ENCODE results near the gene POU2F3. TPM values are rescaled to one million over a fixed set of nuclear protein-coding genes. Genes with fewer than 3 reads are reported as not detected.

The POU2F3 gene
- polyA plus RNA-seq, 1 donor (not counting 4 experiments of a cell fraction or from before 2014, with no cell fraction given): 0.96 TPM

- Histone ChIP-seq H3K9me1 (ENCODE audit: control insufficient read depth, extremely low read depth, insufficient read depth, low read length) (peaks cover 7% of the 10 kb centered on the region), H3K9me3 (ENCODE audit: control insufficient read depth, low read depth, low read length) (no peaks in the 10 kb centered on the region), H4K20me1 (ENCODE audit: control insufficient read depth, extremely low read depth, insufficient read depth, low read length) (peaks cover 13% of the 10 kb centered on the region), H3K27ac (ENCODE audit: control insufficient read depth, insufficient read depth, low read length) (no peak overlapping the region), H3K79me2 (ENCODE audit: control insufficient read depth, insufficient read depth, low read length) (peaks cover 53% of the 10 kb centered on the region), H2AFZ (ENCODE audit: control insufficient read depth, low read length) (no peak overlapping the region), H3K9ac (ENCODE audit: control insufficient read depth, extremely low read depth, insufficient read depth, low read length) (no peak overlapping the region), H3K27me3 (ENCODE audit: control insufficient read depth, extremely low read depth, insufficient read depth, low read length) (no peaks in the 10 kb centered on the region), H3K4me2 (ENCODE audit: control insufficient read depth, extremely low read depth, insufficient read depth, low read depth, low read length) (no peak overlapping the region), H3K4me1 (ENCODE audit: control insufficient read depth, extremely low read depth, insufficient read depth, low read length) (peaks cover 6% of the 10 kb centered on the region), H3K36me3 (ENCODE audit: control insufficient read depth in 2 of 2, extremely low read depth in 1 of 2, insufficient read depth in 2 of 2, low read length in 2 of 2) (peaks cover 0 to 3% of the 10 kb centered on the region in 2 experiments), H3K4me3 (ENCODE audit: control insufficient read depth in 2 of 3, extremely low read depth in 1 of 3, insufficient read depth in 2 of 3, low read depth in 1 of 3, low read length in 3 of 3) (no peak overlapping the region)
- DNase-seq (ENCODE audit: low read depth, low spot score): no peak
- FAIRE-seq: no peak
- dilution Hi-C loops (cut with MboI; ENCODE audit: extremely low pct_ligation_motif_present, low sequenced_read_pairs): no loop called here
- no peak for TF ChIP-seq EZH2 (IDR thresholded peaks at IDR 0.05; ENCODE audit: low read length)
- no peak for TF ChIP-seq CTCF (optimal IDR thresholded peaks at IDR 0.05 in 1 of 3, IDR thresholded peaks at IDR 0.05 in 1 of 3, conservative IDR thresholded peaks at IDR 0.05 in 1 of 3; ENCODE audit: extremely low read depth in 1 of 3, insufficient read depth in 2 of 3, low read length in 3 of 3)
Measured at GRCh38 chr11:120352405-120352804, 112.5 kb downstream of the POU2F3 start.

- peaks cover 6% of the 10 kb centered on the region for H3K4me1 ChIP-seq (ENCODE audit: control insufficient read depth, extremely low read depth, insufficient read depth, low read length)
- peaks cover 16% of the 10 kb centered on the region for H4K20me1 ChIP-seq (ENCODE audit: control insufficient read depth, extremely low read depth, insufficient read depth, low read length)
- no peak overlapping the region for H2AFZ ChIP-seq (ENCODE audit: control insufficient read depth, low read length)
- no peak for FAIRE-seq
- H3K9me3 ChIP-seq (ENCODE audit: control insufficient read depth, low read depth, low read length): no peaks in the 10 kb centered on the region
- no peak overlapping the region for H3K4me3 ChIP-seq (ENCODE audit: control insufficient read depth in 2 of 3, extremely low read depth in 1 of 3, insufficient read depth in 2 of 3, low read depth in 1 of 3, low read length in 3 of 3)
- peaks cover 0 to 3% of the 10 kb centered on the region in 2 experiments for H3K36me3 ChIP-seq (ENCODE audit: control insufficient read depth in 2 of 2, extremely low read depth in 1 of 2, insufficient read depth in 2 of 2, low read length in 2 of 2)
- peaks cover 52% of the 10 kb centered on the region for H3K79me2 ChIP-seq (ENCODE audit: control insufficient read depth, insufficient read depth, low read length)
- H3K9me1 ChIP-seq (ENCODE audit: control insufficient read depth, extremely low read depth, insufficient read depth, low read length): peaks cover 7% of the 10 kb centered on the region
- dilution Hi-C loops (cut with MboI; ENCODE audit: extremely low pct_ligation_motif_present, low sequenced_read_pairs): no loop called here
- no peak for TF ChIP-seq CTCF (optimal IDR thresholded peaks at IDR 0.05 in 1 of 3, IDR thresholded peaks at IDR 0.05 in 1 of 3, conservative IDR thresholded peaks at IDR 0.05 in 1 of 3; ENCODE audit: extremely low read depth in 1 of 3, insufficient read depth in 2 of 3, low read length in 3 of 3)
- H3K9ac ChIP-seq (ENCODE audit: control insufficient read depth, extremely low read depth, insufficient read depth, low read length): no peak overlapping the region
- H3K27ac ChIP-seq (ENCODE audit: control insufficient read depth, insufficient read depth, low read length): no peak overlapping the region
- H3K4me2 ChIP-seq (ENCODE audit: control insufficient read depth, extremely low read depth, insufficient read depth, low read depth, low read length): no peak overlapping the region
- no peak for DNase-seq (ENCODE audit: low read depth, low spot score)
- H3K27me3 ChIP-seq (ENCODE audit: control insufficient read depth, extremely low read depth, insufficient read depth, low read length): no peaks in the 10 kb centered on the region
Measured at GRCh38 chr11:120354068-120354467, 114.1 kb downstream of the POU2F3 start.

Measured in keratinocyte (primary cell).